Large intestine (tissue), 3 donors: ENCODE data around the gene AURKAIP1. TPM values are rescaled to one million over a fixed set of nuclear protein-coding genes. Genes with fewer than 3 reads are reported as not detected.

Source experiments
- DNase-seq, 2 donors: peaks; one replicate each; pipeline versions ENCODE4 v3.0.0 to v3.0.0-alpha.2; 2013
- H3K27ac ChIP-seq: one replicate; pipeline ENCODE4 v1.5.1; 2013; ENCODE audit warnings: low read length
- H3K27me3 ChIP-seq: 2 replicates; pipeline ENCODE4 v1.6.1; 2013; ENCODE audit warnings: low read length; ENCODE audit not compliant: control insufficient read depth, insufficient read depth
- H3K36me3 ChIP-seq: 2 replicates; pipeline ENCODE4 v1.6.1; 2013; ENCODE audit warnings: low read length; ENCODE audit not compliant: control insufficient read depth, insufficient read depth
- H3K4me1 ChIP-seq: one replicate; pipeline ENCODE4 v1.6.1; 2013; ENCODE audit warnings: low read length; ENCODE audit not compliant: control insufficient read depth, insufficient read depth
- H3K4me3 ChIP-seq: one replicate; pipeline ENCODE4 v1.5.1; 2013; ENCODE audit warnings: low read length
- H3K9me3 ChIP-seq: one replicate; pipeline ENCODE4 v1.6.1; 2013; ENCODE audit warnings: mild to moderate bottlenecking, low read depth, low read length, moderate library complexity; ENCODE audit not compliant: control insufficient read depth
- WGBS: methylation state at CpG from one replicate; pipeline ENCODE4 v1.1.5; 2013; ENCODE audit warnings: low lambda C conversion rate; ENCODE audit not compliant: insufficient coverage; 5-methylcytosine and 5-hydroxymethylcytosine counted together
- polyA plus RNA-seq: library from polyadenylated mRNA; unstranded; fragments of 120-200 nt; gene quantifications from one replicate; pipeline ENCODE4 v1.2.1, GENCODE V29; 2013

Gene AURKAIP1
- polyA plus RNA-seq, 1 donor = 88.4 TPM

DNA sequence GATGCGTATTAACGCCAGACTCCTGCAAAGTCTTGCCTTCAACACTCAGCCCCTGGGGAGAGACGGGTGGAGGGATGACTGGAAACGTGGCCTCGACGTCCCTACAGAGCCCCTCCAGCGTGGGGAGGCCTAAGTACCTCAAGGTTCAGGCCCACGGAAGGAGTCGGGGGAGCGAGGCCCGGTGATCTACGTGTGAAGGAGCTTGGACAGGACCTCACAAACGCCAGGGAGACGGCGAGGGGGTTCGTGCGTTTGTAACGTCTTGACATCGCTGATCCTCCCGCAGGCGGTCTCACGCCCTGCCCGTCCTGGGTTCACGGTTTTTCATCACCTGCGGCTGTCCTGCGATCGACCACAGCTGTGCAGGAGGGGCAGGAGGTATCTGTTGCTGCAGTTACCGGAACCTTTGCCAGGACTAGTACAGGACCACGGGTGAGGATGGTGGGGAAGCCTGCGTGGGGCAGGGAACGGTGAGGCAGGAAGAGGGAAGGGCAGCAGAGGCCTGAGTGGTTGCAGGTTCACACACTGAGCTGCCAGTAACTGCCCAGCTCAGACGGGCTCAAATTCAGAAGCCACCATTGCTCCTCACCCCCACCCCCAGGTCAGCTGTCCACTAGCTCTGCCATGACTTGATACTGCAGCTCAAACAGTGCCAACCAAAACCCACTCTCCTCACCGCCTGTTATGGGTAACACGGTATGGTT, 25.0 kb upstream of the AURKAIP1 start:
- Histone ChIP-seq H3K27ac (peak overlapping the region; percentile 72), H3K9me3 (no peaks in the 10 kb centered on the region), H3K4me1 (peaks cover 27% of the 10 kb centered on the region), H3K27me3 (no peaks in the 10 kb centered on the region), H3K36me3 (peaks cover 54% of the 10 kb centered on the region), H3K4me3 (peak overlapping the region; percentile 95)
- peak in 1 of 2 donors; percentile 29 for DNase-seq
- no CpG with 5 or more reads among the region's 34 CpGs for WGBS

GRCh38 chr1:1399187-1399871, 24.3 kb upstream of the AURKAIP1 start, which contains the start of gene CCNL2:
CCNL2 (minus strand) TSS chr1:1399335; CDS start chr1:1399306, 29 bp downstream.
- Histone ChIP-seq H3K9me3 (no peaks in the 10 kb centered on the region), H3K27ac (peak within 1 kb of the TSS; percentile 72), H3K4me1 (peaks cover 27% of the 10 kb centered on the region), H3K4me3 (peak within 1 kb of the TSS; percentile 97), H3K36me3 (peaks cover 53% of the 10 kb centered on the region), H3K27me3 (no peaks in the 10 kb centered on the region)
- DNase-seq = peak; percentile 98 to 99
- no CpG with 5 or more reads among the region's 86 CpGs for WGBS

- WGBS = no CpG with 5 or more reads among the region's 54 CpGs
- H3K9me3 ChIP-seq = no peaks in the 10 kb centered on the region
- DNase-seq = no peak
- H3K4me3 ChIP-seq = peak overlapping the region; percentile 97
- H3K27me3 ChIP-seq = no peaks in the 10 kb centered on the region
- peaks cover 27% of the 10 kb centered on the region for H3K4me1 ChIP-seq
- H3K27ac ChIP-seq = peak overlapping the region; percentile 64
- peaks cover 56% of the 10 kb centered on the region for H3K36me3 ChIP-seq
Measured at GRCh38 chr1:1398677-1399186, 23.7 kb upstream of the AURKAIP1 start.

GRCh38 chr1:1397839-1398523, 23.0 kb upstream of the AURKAIP1 start:
- Histone ChIP-seq H3K9me3 (no peaks in the 10 kb centered on the region), H3K36me3 (peaks cover 60% of the 10 kb centered on the region), H3K4me1 (peaks cover 27% of the 10 kb centered on the region), H3K27me3 (no peaks in the 10 kb centered on the region), H3K4me3 (peak overlapping the region; percentile 97), H3K27ac (no peak overlapping the region)
- peak in 1 of 2 donors; percentile 33 for DNase-seq
- no CpG with 5 or more reads among the region's 19 CpGs for WGBS

DNA sequence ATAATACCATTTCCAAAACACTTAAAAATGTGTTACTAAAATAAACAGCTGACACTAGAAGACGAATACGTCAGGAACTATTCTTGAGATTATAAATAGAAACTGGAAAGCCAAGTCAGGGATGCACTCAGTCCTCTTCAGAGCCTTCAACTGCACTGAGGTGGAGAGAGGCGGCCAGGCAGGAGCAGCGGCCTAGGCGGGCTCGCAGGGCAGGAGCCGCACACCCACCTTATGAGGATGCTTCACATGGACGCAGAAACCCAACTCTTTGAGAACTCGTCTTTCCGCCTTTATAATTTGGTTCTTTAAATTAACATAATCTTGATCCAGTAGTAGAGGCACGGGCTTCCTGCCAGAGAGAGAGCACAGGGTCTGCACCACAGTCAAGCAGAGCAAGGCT, 20.2 kb upstream of the AURKAIP1 start:
- H3K27ac ChIP-seq = no peak overlapping the region
- no peak for DNase-seq

GRCh38 chr1:1394116-1394515, 19.1 kb upstream of the AURKAIP1 start:
- H3K27me3 ChIP-seq = no peaks in the 10 kb centered on the region
- H3K4me3 ChIP-seq = no peak overlapping the region
- peaks cover 75% of the 10 kb centered on the region for H3K36me3 ChIP-seq
- no peak overlapping the region for H3K27ac ChIP-seq
- WGBS = 100% methylated on average over 2 of the region's 7 CpGs
- H3K9me3 ChIP-seq = no peaks in the 10 kb centered on the region
- no peak for DNase-seq
- H3K4me1 ChIP-seq = peaks cover 12% of the 10 kb centered on the region

More for the DNA sequence above, 20.2 kb upstream of the AURKAIP1 start:
- Histone ChIP-seq H3K4me3 (no peak overlapping the region), H3K9me3 (no peaks in the 10 kb centered on the region), H3K4me1 (peaks cover 16% of the 10 kb centered on the region), H3K36me3 (peaks cover 66% of the 10 kb centered on the region), H3K27me3 (no peaks in the 10 kb centered on the region)
- no CpG with 5 or more reads among the region's 11 CpGs for WGBS

GRCh38 chr1:1393428-1393827, 18.4 kb upstream of the AURKAIP1 start:
- H3K4me1 ChIP-seq = peaks cover 12% of the 10 kb centered on the region
- WGBS = no CpG with 5 or more reads among the region's 11 CpGs
- no peak overlapping the region for H3K4me3 ChIP-seq
- DNase-seq = no peak
- no peak overlapping the region for H3K27ac ChIP-seq
- peaks cover 82% of the 10 kb centered on the region for H3K36me3 ChIP-seq
- H3K27me3 ChIP-seq = no peaks in the 10 kb centered on the region
- no peaks in the 10 kb centered on the region for H3K9me3 ChIP-seq

DNA sequence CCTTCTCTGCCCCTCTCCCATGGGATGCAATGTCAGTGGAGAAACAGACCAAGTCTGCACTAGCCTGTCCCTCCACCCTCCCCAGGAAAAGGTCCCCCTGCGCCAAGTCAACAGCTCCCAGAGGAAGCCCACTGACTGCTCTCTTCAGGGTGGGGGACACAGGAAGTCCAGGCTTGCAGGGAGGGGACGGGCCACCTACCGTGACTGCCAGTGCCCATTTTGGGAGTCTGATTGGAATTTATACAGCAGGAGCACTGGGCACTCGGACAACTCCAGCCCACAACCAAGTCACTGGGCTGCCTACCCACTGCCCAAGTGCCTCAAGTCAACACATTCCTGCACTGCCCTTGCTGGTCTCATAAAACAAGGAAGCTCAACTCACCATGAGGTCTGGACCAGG, 18.0 kb upstream of the AURKAIP1 start:
- H3K27ac ChIP-seq = no peak overlapping the region
- H3K27me3 ChIP-seq = no peaks in the 10 kb centered on the region
- no peak for DNase-seq
- peaks cover 8% of the 10 kb centered on the region for H3K4me1 ChIP-seq
- no peak overlapping the region for H3K4me3 ChIP-seq
- no CpG with 5 or more reads among the region's 4 CpGs for WGBS
- no peaks in the 10 kb centered on the region for H3K9me3 ChIP-seq
- H3K36me3 ChIP-seq = peaks cover 84% of the 10 kb centered on the region

DNA sequence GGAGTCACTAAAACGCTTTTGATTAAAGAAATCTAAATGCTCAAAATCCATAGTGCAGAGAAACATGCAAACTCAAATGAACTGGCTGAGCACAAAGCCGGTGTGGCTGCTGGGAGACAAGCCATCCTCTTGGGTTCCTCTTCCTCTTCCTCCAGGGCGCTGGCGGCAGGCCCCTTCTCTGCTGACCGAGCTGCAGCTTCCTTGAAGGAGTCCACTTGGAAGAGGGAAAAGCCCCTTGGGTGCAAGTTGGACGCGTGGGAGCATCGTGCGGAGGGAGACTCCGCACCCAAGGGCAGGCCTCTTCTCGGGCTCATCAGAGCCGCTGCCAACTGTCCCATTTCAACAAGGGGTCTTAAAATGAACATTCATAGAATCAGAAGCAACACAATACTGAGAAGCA, 16.2 kb upstream of the AURKAIP1 start:
- WGBS = no CpG with 5 or more reads among the region's 12 CpGs
- DNase-seq = no peak
- Histone ChIP-seq H3K36me3 (peaks cover 90% of the 10 kb centered on the region), H3K4me1 (no peaks in the 10 kb centered on the region), H3K27ac (no peak overlapping the region), H3K27me3 (no peaks in the 10 kb centered on the region), H3K4me3 (no peak overlapping the region), H3K9me3 (peaks cover 6% of the 10 kb centered on the region)

DNA sequence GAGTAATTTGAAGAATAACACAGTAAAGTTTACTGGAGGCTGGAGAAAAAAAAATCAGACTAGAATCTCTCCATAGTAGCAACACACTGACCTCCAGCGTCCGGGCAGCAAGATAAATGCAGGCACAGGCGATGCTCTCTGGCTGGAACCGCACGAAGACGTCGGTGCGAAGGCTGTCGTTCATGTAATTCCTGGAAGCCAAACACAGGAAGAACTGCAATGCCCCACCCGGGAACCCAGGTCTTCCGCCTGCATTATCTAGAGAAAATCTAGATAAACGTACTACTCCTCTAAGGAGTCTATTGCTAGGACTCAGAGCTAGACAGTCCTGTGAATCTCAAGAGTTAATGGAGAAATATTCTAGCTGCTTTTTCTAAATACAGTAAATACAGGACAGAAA, 15.7 kb upstream of the AURKAIP1 start:
- no peak overlapping the region for H3K4me3 ChIP-seq
- no peak for DNase-seq
- peaks cover 6% of the 10 kb centered on the region for H3K9me3 ChIP-seq
- no CpG with 5 or more reads among the region's 12 CpGs for WGBS
- H3K36me3 ChIP-seq = peaks cover 92% of the 10 kb centered on the region
- no peaks in the 10 kb centered on the region for H3K4me1 ChIP-seq
- no peak overlapping the region for H3K27ac ChIP-seq
- H3K27me3 ChIP-seq = no peaks in the 10 kb centered on the region
